GM04504 (cell line): ENCODE results near the gene FBXO31.
"Not testable (repeated sequence)": the region's sequence is repeated elsewhere in the genome, so short reads cannot be mapped to it uniquely, and the experiment has no call there.

Experiments used
- DNase-seq: peaks from one replicate; pipeline ENCODE4 v3.0.0-alpha.2; 2012; ENCODE audit warnings: low read depth

The FBXO31 gene

DNA sequence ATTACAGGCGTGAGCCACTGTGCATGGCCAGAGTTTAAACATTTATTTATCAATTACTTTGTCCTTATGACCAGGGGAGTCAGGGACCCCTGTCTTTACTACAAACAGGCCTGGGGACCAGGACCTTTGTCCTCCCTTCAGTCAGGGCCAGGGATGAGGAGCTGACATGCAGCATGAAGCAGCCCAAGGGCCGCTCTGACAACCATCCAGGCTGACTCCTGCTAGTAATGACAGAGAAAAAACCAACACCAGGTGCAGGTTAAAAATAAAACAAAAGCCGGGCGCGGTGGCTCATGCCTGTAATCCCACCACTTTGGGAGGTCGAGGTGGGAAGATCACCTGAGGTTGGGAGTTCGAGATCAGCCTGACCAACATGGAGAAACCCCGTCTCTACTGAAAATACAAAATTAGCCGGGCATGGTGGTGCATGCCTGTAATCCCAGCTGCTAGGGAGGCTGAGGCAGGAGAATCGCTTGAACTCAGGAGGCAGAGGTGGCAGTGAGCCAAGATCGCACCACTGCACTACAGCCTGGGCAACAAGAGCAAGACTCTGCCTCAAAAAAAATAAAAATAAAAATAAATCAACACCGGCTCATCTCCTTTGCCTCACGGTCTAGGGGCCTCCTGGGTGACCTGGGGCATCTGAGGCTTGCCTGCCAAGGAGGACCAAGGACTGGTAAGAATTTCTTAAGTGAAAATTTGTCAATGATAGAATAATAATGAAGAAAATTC lies 20.6 kb downstream of the FBXO31 start:
- DNase-seq = not testable (repeated sequence)

DNA sequence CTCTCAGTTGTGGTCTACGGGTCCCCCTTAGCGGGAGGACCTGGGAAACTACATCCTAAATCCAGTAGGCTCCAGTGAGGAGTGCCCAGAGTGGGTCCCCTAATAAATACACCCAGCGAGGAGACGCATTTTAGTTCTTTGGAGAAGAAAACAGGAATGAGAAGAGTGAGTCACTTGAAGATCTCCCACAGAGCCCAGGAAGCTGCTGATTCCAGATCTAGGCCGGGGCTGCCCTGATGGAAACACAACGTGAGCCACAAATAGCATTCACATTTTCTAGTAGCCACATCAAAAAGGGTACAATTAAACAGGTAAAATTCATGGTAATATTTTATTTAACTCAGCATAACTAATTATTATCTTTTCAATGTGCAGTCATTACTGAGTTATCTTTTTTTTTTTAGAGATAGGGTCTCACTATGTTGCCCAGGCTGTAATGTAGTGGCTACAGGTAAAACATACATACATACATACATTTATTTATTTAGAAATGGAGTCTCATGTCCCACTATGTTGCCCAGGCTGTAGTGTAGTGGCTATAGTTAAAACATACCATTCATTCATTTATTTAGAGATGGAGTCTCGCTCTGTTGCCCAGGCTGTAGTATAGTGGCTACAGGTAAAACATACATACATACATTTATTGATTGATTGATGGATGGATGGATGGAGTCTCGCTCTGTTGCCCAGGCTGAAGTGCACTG lies 21.5 kb downstream of the FBXO31 start:
- no peak for DNase-seq

DNA sequence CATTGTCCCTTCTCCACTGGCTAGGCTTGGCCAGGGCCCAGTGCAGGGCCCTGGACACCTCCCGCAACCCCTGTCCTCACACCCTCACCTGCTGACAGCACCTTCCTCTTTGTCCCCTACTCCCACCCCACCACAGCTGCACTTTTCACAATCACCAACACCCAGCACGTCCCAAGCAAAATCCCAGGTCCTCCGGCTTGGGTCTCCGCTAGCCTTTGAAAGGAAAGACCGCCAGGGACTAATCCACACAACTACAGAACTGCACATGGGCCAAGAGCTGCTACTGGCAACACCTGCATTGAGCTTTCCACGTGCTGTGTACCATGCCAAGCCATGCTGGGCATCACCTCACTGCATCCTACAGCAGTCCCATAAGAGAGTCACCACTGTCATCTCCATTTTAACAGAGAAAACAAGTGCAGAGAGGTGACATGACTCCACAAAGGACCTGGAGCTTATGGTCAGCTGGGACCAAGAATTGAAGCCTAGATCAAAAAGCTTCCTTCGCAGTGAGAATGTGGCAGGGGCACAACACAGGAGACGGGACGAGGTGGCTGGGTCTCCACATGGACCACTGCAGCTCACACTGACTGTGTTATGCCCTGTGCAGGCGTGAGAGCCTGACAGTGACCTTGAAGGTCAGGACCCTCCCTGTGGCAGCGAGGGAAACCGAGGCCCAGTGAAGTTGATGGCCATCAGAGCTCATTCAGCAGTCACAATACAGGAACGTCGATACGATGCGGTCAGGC lies 22.5 kb downstream of the FBXO31 start:
- DNase-seq = no peak

GRCh38 chr16:87359121-87359520 lies 24.5 kb downstream of the FBXO31 start:
- DNase-seq = no peak

GRCh38 chr16:87358696-87359095 lies 24.9 kb downstream of the FBXO31 start:
- DNase-seq = no peak

GRCh38 chr16:87358250-87358649 lies 25.3 kb downstream of the FBXO31 start:
- no peak for DNase-seq

GRCh38 chr16:87356491-87356853 lies 27.1 kb downstream of the FBXO31 start:
- no peak for DNase-seq

DNA sequence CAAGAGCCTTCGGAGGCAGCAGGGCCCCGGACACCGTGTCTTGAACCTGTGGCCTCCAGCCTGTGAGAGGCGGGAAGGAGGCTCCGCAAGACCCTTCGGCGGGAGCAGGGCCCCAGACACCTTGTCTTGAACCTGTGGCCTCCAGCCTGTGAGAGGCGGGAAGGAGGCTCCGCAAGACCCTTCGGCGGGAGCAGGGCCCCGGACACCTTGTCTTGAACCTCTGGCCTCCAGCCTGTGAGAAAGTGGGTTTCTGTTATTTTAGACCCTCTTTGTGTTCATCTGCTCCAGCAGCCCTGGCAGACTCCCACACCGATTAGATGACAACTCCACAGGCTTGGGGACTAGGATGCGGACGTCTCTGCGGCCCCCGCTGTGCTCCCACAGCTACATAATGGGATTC lies 30.0 kb downstream of the FBXO31 start:
- no peak for DNase-seq

GRCh38 chr16:87352818-87353217 lies 30.8 kb downstream of the FBXO31 start:
- DNase-seq = no peak

DNA sequence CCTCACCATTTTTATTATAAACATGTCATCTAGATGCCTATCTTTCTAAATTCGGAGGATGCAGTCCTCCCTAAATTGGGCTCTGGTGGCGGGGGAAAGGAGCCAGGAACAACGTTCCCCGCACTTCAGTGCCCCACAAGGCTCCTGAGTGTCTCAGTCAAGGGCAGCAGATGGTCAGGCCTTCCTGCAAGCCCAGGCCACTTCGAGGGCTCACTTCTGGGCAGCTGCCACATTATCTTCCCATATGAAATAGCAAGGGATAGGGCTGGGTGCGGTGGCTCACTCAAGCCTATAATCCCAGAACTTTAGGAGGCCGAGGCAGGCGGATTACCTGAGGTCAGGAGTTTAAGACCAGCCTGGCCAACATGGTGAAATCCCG lies 32.3 kb downstream of the FBXO31 start:
- DNase-seq = peak; percentile 3

- DNase-seq = peak; percentile 43
Observed at GRCh38 chr16:87350681-87351319, 32.8 kb downstream of the FBXO31 start.

- no peak for DNase-seq
Observed at GRCh38 chr16:87350031-87350430, 33.5 kb downstream of the FBXO31 start.

GRCh38 chr16:87348616-87349157 lies 34.9 kb downstream of the FBXO31 start:
- DNase-seq = no peak

DNA sequence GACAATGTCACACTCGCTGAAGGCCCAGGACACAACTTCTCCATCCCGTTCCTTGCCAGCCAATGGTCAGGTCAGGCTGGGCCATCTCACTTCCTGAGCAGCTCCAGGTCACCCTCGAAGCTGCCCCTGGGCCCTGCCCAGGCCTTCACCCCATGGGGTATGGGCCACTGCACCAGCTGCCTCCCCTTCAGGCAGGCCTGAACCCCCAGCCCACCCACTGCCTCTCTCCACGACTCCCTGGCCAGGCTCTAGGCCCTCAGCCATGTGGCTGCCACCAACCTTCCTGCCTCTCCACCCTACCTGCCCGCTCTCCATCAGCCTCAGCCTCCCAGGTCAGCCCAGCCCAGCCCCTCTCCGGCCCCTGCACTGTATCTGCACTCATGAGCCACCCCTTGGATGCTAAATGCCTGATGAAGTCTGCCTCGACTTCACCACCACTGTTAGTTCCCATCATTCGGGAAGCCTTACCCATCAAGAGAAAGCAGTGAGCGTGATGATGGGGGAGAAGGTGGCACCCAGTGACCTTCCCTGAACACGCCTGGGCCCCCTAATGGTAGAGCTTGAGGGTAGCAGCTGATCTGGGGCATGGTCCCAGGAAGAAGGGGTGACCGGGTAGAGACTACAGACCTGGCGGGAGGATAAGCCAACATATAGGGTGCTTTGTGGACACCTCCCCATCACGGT lies 35.5 kb downstream of the FBXO31 start:
- DNase-seq = no peak

GRCh38 chr16:87346517-87347060 lies 37.0 kb downstream of the FBXO31 start:
- no peak for DNase-seq

- DNase-seq = no peak
Observed at GRCh38 chr16:87345726-87346424, 37.7 kb downstream of the FBXO31 start.

- no peak for DNase-seq
Observed at GRCh38 chr16:87344931-87345631, 38.5 kb downstream of the FBXO31 start.

DNA sequence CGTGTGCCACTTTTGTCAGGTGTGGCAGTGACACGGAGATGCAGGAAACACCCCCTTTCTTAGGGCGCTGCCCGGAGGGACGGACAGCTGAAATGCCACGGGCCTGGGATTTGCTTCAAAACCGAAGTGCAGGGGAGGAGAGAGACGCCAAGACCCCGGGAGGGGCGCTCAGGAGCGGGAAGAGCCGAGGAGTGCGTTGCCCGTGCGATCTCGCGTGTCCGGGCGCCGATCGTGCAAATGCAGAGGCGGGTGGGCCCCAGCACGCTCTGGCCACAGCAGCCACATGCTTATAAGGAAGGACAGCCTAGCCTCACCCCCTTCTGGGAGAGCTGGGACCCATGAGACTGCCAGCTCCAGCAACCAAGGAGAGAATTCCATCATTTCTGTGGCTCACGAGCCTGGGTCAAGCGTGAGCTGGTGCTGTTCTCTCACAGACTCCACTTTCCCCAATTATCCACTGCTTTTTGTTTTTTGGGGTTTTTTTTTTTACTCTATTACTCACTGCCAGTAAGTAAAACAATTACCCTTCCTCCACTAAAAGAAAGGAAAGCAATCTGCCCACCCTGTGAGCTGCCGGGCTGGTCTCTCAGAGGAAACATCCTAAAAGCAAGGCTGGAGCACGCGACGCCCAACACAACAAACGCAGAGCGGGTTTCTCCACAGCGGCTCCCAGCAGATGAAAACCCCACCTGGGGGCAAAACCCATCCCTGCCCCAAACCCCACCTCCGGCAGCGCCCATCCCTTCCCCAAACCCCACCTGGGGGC lies 39.2 kb downstream of the FBXO31 start:
- DNase-seq = no peak

GRCh38 chr16:87343753-87344050 lies 39.9 kb downstream of the FBXO31 start:
- DNase-seq = no peak
